ENCODE data around the gene HOXB8.

HOXB8 gene

DNA sequence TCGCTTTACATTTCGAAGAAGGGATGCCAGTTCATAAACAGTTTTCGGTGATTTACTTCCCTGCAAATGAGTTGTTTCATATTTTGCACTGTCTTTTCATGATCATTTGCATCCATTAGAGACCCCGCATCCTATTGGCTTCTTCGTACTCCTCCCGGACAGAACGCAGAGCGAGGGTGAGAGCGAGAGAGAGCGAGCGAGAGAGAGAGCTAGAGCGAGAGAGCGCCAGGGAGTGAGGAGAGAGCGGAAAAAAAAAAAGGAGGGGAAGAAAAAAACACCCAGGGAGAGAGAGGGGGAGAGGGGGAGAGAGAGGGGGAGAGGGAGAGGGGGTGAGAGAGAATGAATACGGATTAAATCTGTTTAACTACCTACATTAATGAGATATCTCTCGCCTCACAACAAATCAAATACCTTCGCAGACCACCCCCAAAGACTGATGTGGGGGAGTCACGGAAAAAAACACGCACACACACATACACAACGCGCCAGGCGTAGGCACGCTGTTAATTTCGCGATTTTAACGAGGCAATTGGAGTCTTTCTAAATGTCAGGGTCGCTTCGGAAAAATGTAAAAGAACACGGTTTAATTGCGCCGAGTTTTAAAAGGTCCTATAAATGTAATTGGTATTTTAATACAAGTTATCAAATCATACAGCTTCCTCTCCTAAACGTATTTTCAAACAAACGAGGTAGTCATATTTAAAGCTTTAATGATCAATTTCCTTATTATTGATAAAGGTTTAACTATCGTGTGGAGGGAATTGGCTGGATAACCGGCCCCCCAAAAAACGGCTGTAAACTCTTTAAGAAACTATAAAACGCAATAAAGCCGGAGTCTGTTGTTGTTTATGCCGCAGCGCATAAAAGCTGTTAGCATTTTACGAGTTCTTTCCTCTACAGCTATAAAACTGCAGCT is at the start of gene HOXB8:
TSS of gene HOXB8 (minus strand) at position 246 of the 916 bp plus-strand sequence. CDS start 588 bp downstream, outside the sequence.
- no peak for DNase-seq

- DNase-seq: no peak
Observed at GRCh38 chr17:48663134-48663924, 48.2 kb upstream of the HOXB8 start.

GRCh38 chr17:48655913-48656312 is 40.8 kb upstream of the HOXB8 start:
- DNase-seq: no peak

- no peak for DNase-seq
Observed at GRCh38 chr17:48649741-48650140, 34.6 kb upstream of the HOXB8 start.

DNA sequence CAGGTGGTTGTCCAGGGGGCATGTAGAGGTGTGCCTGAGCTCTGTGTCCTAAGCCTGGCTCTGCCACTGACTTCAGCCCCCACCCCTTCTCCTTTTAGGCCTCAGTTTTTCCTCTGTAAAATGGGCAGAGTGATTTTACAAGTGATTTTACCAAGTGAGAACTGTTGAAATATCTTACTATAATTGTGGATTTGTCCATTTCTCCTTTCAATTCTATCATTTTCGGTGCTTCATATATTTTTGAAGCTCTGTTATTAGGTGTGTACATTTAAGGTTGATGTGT is 32.8 kb upstream of the HOXB8 start:
- no peak for DNase-seq

DNA sequence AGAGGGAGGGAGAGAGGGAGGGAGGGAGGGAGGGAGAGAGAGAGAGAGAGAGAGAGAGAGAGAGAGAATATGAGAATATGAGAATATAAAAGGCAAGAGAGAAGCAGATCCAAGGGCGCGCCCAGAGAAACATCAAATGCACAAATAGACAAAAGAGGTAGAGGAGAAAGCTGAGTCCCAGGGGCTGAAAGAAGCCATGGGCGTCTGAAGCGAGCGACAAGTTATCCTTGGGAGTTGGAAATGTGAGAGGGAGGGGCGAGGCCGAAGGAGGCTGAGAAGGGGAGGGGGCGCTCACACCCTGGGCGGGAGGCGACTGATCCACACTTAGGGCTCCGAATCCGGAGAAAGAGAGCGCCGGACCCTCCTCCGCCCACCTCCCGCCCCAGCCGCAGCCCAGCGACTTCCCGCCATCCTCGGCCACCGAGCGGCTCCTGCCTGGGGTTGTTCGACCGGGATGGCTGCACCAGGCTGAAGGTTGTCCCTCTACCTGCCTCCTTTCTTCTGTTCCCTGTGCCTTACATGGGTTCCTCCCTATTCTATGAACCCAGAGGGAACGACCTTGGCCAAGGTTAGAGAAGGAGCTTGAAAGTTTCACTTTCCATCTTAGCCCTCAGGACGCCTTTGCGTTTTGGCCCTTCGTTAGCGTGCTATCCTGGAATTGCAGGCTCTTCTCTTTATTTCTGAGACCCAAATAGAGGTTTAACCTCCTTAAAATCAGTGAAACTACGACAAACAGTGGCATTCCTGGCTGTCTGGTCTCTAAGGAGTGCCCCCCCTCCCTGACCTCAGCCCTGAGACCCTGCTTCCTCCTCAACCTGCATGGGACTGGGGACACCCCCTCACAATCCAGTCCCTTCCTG is 32.2 kb upstream of the HOXB8 start:
- DNase-seq: no peak

GRCh38 chr17:48646183-48647102 is 31.4 kb upstream of the HOXB8 start:
- no peak for DNase-seq

GRCh38 chr17:48645639-48646182 is 30.6 kb upstream of the HOXB8 start:
- no peak for DNase-seq

DNA sequence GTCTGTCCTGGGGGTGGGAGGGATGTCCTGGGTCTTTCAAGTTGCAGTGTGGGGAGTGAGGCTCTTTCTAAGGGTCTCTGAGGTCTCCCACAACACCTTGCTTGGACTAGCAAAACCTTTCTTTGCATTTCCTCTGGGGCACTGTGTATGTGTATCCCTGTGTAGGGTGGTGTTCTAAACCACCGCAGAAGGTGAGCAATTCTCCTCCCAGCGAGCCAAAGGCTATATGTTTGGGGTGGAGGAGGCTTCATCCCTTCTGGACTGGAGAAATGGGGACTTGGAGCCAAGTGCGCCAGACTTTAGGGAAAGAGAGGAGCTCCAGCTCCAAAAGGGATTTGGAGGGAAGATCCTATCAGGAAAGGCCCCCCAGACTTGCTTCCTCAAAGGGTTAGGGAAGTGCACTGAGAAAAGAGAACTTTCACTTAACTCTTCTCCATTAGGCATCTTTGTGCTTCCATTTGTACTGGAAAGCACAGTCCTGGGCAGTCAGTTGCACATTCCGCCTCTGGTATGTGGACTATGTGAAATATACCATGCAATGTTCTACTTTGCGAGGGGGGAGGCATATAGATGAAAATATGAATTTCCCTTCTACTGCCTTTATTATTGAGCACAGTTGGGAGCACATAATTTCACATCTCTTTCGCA is 29.9 kb upstream of the HOXB8 start:
- no peak for DNase-seq

- DNase-seq: no peak
Observed at GRCh38 chr17:48644159-48644558, 29.1 kb upstream of the HOXB8 start.

- no peak for DNase-seq
Observed at GRCh38 chr17:48643697-48644012, 28.6 kb upstream of the HOXB8 start.

GRCh38 chr17:48642843-48643696 is 28.0 kb upstream of the HOXB8 start:
- DNase-seq: no peak

- DNase-seq: no peak
Observed at GRCh38 chr17:48642059-48642842, 27.2 kb upstream of the HOXB8 start.

DNA sequence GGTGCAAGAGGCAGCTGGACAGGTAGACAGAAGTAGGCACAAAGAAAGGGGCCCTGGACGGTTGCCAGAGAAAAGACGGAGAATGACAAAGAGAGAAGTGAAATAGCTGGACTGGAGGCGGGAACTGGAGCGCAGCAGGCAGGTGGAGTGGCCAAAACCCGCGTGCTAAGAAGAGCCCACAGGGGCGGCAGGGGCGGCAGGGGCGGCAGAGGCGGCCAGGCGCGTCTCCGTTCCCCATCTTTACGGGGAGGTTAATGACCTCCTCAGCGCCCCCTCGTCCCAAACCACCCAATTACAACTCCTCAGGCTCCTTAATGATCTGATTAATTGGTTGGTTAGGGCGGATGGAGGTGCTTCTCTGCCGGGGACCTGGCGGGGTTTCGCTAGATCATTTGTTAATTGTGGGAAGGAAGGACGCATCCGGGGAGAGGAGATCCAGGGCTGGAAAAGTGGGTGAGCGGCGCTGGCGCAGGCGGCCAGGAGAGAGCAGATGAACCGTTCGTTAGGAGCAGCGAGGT is 26.5 kb upstream of the HOXB8 start:
- DNase-seq: no peak

- DNase-seq: no peak
Observed at GRCh38 chr17:48640858-48641180, 25.7 kb upstream of the HOXB8 start.

DNA sequence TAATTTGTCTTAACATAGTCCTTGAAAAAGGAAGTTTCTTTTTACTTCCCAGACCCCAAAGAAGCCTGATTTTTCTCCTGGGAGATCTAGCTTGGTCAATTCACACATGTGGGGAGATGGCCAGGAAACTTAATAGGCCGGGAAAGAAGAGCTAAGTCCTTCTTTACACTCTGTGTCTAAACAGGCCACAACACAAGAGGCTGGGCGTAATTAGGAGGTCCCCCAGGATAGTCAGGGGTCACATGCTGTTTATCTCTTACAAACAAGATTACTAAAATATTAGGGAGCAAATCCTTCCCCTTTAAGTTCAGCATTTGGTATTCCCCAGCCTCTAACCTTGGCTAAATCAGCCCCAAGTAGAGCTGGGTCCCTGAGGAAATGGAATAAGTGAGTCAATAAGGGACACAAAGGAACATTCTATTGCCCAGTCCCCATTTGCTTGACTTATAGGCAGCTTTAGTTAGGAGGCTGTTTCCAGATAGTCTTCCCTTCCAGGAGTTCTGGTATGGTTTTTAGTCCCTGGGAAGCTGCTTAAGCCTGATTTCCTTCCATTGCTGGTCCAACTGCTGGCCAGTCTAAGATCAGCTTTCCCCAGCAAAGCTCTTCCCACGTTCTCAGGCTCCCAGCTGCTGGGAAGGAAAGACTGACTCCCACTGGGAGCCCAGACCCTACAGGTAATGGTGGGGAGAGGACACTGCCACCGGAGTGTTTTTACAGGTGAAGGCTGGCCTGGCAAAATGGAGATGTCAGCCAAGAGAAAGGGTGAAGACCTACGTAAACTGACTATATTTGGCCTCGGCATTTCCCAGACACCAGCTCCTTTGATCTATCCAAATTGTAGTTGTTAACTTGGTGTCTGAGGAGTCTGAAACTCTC is 25.1 kb upstream of the HOXB8 start:
- DNase-seq: no peak

GRCh38 chr17:48639136-48639535 is 24.0 kb upstream of the HOXB8 start:
- DNase-seq: no peak

Measured in NCI-H526 treated with DMSO at 0.1 percent for 48 hours (cell line).